GM12878 (cell line): ENCODE results near the gene TMEM151A. TPM values are rescaled to one million over a fixed set of nuclear protein-coding genes. Genes with fewer than 3 reads are reported as not detected.
A peak's percentile ranks its signal among the peaks of the same experiment; 100 is the strongest.

ENCODE experiments used
- BRCA1 ChIP-seq: IDR thresholded peaks from 2 replicates; pipeline ENCODE4 v1.6.1; 2011; ENCODE audit warnings: low read depth, low read length, improper control_type of control experiment
- CEBPB ChIP-seq, 2 experiments: fragments of 150-350 bp in 1 of 2; IDR thresholded peaks; 2 replicates each; pipeline ENCODE4 v1.6.1; 2012 to 2014; ENCODE audit warnings: low read depth in 2 of 2, low read length in 2 of 2, borderline replicate concordance in 1 of 2, inconsistent platforms in 1 of 2
- CHD2 ChIP-seq: IDR thresholded peaks from 2 replicates; pipeline ENCODE4 v1.6.1; 2011; ENCODE audit warnings: low read depth, low read length, improper control_type of control experiment, borderline replicate concordance
- CREM ChIP-seq: IDR thresholded peaks from 2 replicates; pipeline ENCODE4 v1.6.1; 2014; ENCODE audit warnings: antibody characterized with exemption, low read depth
- FOXK2 ChIP-seq: fragments of 450-650 bp; IDR thresholded peaks from 2 replicates; pipeline ENCODE4 v1.6.1; 2017; ENCODE audit warnings: mild to moderate bottlenecking, moderate library complexity
- GATAD2B ChIP-seq: fragments of 450-650 bp; conservative IDR thresholded peaks from 2 replicates; pipeline ENCODE4 v1.6.1; 2017; ENCODE audit warnings: low read depth, mild to moderate bottlenecking, moderate library complexity
- HDAC6 ChIP-seq: fragments of 200-600 bp; sonication (generic); IDR thresholded peaks from one replicate; pipeline ENCODE4 v1.8.0; 2017; ENCODE audit warnings: antibody characterized with exemption; ENCODE audit not compliant: unreplicated experiment
- MXI1 ChIP-seq: fragments of 150-350 bp; IDR thresholded peaks from 2 replicates; pipeline ENCODE4 v1.6.1; 2011; ENCODE audit warnings: low read depth, mild to moderate bottlenecking, inconsistent platforms, low read length, improper control_type of control experiment
- MYB ChIP-seq: fragments of 150-350 bp; IDR thresholded peaks from 2 replicates; pipeline ENCODE4 v1.6.1; 2014; ENCODE audit warnings: mild to moderate bottlenecking, low read depth, low read length, borderline replicate concordance
- POU2F2 ChIP-seq: IDR thresholded peaks from 3 replicates; pipeline ENCODE4 v1.6.1; 2011; ENCODE audit warnings: low read depth, mild to moderate bottlenecking, low read length, borderline replicate concordance
- RELA ChIP-seq: fragments of 450-650 bp; IDR thresholded peaks from 2 replicates; pipeline ENCODE4 v1.8.0; 2014; ENCODE audit warnings: borderline replicate concordance; ENCODE audit not compliant: partially characterized antibody
- SIX5 ChIP-seq: IDR thresholded peaks from 2 replicates; pipeline ENCODE4 v1.6.1; 2011; ENCODE audit warnings: mild to moderate bottlenecking, low read depth, low read length, moderate library complexity; ENCODE audit not compliant: severe bottlenecking
- SMARCA5 ChIP-seq: fragments of 450-650 bp; IDR thresholded peaks from 2 replicates; pipeline ENCODE4 v1.6.1; 2017; ENCODE audit warnings: mild to moderate bottlenecking
- SMC3 ChIP-seq: IDR thresholded peaks from 2 replicates; pipeline ENCODE4 v1.6.1; 2011; ENCODE audit warnings: low read length, improper control_type of control experiment, borderline replicate concordance
- YY1 ChIP-seq: IDR thresholded peaks from 2 replicates; pipeline ENCODE4 v1.6.1; 2011; ENCODE audit warnings: low read depth, mild to moderate bottlenecking, low read length
- ZBED1 ChIP-seq: IDR thresholded peaks from 2 replicates; pipeline ENCODE4 v1.6.1; 2016; ENCODE audit warnings: borderline replicate concordance
- polyA plus RNA-seq, 11 experiments: library from polyadenylated mRNA; depleted of rRNA in 4 of 11; unstranded in 6 of 11; stranded (reverse) in 5 of 11; fragments of >200 nt; fragmentation: Nextera tagmentation in 4 of 11; fragmentation: Illumina TruSeq in 1 of 11; extraction: Ambion mirVana in 4 of 11; extraction: Trizol in 1 of 11; gene quantifications; 1 replicate in 1 of 11; 2 replicates in 10 of 11; pipeline versions ENCODE4 v1.2.1 to v1.2.3, GENCODE V29; 2011 to 2016; ENCODE audit warnings: inconsistent platforms in 2 of 11, missing spikeins in 2 of 11, low read depth in 1 of 11
- total RNA-seq, 4 experiments: library from RNA; depleted of rRNA in 3 of 4; stranded (reverse); fragments of >200 nt in 3 of 4; fragmentation: Illumina TruSeq in 1 of 4; extraction: Trizol in 1 of 4; gene quantifications; 2 replicates each; pipeline versions ENCODE4 v1.2.1 to v1.2.3, GENCODE V29; 2013 to 2021
- TF ChIP-seq, protein P1 (sequence below): IDR thresholded peaks from 2 replicates; pipeline ENCODE4 v1.6.1; 2012; ENCODE audit warnings: low read depth, low read length, improper control_type of control experiment
- TF ChIP-seq, protein P2 (sequence below): fragments of 450-650 bp; conservative IDR thresholded peaks from 2 replicates; pipeline ENCODE4 v1.6.1; 2017; ENCODE audit warnings: mild to moderate bottlenecking, moderate library complexity
- TF ChIP-seq, protein P3 (sequence below): fragments of 450-650 bp; IDR thresholded peaks from 2 replicates; pipeline ENCODE4 v1.6.1; 2016; ENCODE audit warnings: mild to moderate bottlenecking, moderate library complexity, borderline replicate concordance
- TF ChIP-seq, protein P4 (sequence below): fragments of 150-350 bp; IDR thresholded peaks from 2 replicates; pipeline ENCODE4 v1.6.1; 2016; ENCODE audit warnings: low read depth, low read length

TMEM151A gene
- total and polyA plus RNA-seq, 10 of the 15 experiments (the other 5 are each of a cell fraction or from before 2014, with no cell fraction given): not detected

DNA sequence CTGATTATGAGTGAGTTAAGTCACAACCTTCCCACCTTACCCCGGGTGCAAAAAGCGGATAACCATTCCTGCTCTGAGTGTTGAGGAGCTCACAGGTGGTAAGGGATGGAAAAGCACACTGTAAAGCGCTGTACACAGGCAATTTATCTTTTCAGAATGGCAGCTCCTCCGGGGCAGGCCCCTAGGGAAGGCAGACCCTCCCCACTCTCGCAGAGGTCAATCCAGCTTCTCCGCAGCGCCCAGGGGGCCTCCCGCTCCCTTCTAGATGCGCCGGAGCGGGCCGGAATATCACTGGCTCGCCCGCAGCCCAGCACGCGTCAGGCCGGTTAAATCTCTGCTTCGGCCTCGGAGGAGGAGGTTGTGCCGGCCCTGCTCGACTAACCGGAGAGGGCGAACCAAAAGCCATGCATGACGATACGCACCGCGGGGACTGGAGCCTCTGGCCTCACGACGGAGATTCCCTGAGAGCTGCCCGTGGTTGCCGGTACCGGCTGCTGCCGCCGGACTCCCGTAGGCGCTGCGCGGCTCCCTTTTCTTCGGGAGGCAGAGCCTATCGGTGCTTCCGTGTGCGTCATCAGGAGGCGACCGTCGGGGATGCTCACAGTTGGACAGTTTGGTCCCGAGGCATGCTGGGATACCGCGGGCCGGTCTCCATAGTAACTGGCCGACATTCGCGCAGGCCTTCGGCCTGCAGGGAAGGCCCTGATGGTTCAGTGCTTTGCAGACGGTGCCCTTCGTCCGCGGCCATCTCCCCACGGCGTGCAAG is 53.0 kb downstream of the TMEM151A start, which contains the start of gene BRMS1 (continued):
- TF ChIP-seq HDAC6 (peak; percentile 42), GATAD2B (no peak), SMC3 (no peak), ZBED1 (no peak), FOXK2 (no peak), CEBPB (IDR thresholded peaks at IDR 0.05; ENCODE audit: borderline replicate concordance in 1 of 2, low read depth in 2 of 2, low read length in 2 of 2) (no peak), POU2F2 (peak; percentile 84; the same call in 2 of the 3 replicates), MYB (peak; percentile 94), CHD2 (peak; percentile 82), RELA (peak; percentile 86), BRCA1 (no peak), MXI1 (peak; percentile 96), CREM (peak; percentile 99), YY1 (peak; percentile 88), SIX5 (peak; percentile 62), SMARCA5 (no peak)
- TF ChIP-seq, protein P1, sequence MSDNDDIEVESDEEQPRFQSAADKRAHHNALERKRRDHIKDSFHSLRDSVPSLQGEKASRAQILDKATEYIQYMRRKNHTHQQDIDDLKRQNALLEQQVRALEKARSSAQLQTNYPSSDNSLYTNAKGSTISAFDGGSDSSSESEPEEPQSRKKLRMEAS: peak; percentile 64; the same call in 1 of the 2 replicates
- TF ChIP-seq, protein P2, sequence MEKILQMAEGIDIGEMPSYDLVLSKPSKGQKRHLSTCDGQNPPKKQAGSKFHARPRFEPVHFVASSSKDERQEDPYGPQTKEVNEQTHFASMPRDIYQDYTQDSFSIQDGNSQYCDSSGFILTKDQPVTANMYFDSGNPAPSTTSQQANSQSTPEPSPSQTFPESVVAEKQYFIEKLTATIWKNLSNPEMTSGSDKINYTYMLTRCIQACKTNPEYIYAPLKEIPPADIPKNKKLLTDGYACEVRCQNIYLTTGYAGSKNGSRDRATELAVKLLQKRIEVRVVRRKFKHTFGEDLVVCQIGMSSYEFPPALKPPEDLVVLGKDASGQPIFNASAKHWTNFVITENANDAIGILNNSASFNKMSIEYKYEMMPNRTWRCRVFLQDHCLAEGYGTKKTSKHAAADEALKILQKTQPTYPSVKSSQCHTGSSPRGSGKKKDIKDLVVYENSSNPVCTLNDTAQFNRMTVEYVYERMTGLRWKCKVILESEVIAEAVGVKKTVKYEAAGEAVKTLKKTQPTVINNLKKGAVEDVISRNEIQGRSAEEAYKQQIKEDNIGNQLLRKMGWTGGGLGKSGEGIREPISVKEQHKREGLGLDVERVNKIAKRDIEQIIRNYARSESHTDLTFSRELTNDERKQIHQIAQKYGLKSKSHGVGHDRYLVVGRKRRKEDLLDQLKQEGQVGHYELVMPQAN: peak; percentile 96
- TF ChIP-seq, protein P3, sequence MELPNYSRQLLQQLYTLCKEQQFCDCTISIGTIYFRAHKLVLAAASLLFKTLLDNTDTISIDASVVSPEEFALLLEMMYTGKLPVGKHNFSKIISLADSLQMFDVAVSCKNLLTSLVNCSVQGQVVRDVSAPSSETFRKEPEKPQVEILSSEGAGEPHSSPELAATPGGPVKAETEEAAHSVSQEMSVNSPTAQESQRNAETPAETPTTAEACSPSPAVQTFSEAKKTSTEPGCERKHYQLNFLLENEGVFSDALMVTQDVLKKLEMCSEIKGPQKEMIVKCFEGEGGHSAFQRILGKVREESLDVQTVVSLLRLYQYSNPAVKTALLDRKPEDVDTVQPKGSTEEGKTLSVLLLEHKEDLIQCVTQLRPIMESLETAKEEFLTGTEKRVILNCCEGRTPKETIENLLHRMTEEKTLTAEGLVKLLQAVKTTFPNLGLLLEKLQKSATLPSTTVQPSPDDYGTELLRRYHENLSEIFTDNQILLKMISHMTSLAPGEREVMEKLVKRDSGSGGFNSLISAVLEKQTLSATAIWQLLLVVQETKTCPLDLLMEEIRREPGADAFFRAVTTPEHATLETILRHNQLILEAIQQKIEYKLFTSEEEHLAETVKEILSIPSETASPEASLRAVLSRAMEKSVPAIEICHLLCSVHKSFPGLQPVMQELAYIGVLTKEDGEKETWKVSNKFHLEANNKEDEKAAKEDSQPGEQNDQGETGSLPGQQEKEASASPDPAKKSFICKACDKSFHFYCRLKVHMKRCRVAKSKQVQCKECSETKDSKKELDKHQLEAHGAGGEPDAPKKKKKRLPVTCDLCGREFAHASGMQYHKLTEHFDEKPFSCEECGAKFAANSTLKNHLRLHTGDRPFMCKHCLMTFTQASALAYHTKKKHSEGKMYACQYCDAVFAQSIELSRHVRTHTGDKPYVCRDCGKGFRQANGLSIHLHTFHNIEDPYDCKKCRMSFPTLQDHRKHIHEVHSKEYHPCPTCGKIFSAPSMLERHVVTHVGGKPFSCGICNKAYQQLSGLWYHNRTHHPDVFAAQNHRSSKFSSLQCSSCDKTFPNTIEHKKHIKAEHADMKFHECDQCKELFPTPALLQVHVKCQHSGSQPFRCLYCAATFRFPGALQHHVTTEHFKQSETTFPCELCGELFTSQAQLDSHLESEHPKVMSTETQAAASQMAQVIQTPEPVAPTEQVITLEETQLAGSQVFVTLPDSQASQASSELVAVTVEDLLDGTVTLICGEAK: peak; percentile 55; the same call in 1 of the 2 replicates
- TF ChIP-seq, protein P4, sequence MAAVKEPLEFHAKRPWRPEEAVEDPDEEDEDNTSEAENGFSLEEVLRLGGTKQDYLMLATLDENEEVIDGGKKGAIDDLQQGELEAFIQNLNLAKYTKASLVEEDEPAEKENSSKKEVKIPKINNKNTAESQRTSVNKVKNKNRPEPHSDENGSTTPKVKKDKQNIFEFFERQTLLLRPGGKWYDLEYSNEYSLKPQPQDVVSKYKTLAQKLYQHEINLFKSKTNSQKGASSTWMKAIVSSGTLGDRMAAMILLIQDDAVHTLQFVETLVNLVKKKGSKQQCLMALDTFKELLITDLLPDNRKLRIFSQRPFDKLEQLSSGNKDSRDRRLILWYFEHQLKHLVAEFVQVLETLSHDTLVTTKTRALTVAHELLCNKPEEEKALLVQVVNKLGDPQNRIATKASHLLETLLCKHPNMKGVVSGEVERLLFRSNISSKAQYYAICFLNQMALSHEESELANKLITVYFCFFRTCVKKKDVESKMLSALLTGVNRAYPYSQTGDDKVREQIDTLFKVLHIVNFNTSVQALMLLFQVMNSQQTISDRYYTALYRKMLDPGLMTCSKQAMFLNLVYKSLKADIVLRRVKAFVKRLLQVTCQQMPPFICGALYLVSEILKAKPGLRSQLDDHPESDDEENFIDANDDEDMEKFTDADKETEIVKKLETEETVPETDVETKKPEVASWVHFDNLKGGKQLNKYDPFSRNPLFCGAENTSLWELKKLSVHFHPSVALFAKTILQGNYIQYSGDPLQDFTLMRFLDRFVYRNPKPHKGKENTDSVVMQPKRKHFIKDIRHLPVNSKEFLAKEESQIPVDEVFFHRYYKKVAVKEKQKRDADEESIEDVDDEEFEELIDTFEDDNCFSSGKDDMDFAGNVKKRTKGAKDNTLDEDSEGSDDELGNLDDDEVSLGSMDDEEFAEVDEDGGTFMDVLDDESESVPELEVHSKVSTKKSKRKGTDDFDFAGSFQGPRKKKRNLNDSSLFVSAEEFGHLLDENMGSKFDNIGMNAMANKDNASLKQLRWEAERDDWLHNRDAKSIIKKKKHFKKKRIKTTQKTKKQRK: 0 out of 2 replicates have a peak, but pooled peaks have one; percentile 5
